HG03039 (cell line): ENCODE results near the gene HES5.
A peak's percentile ranks its signal among the peaks of the same experiment; 100 is the strongest.

Experiments used
- ATAC-seq: cut with Tn5 transposase; IDR thresholded peaks from one replicate; pipeline ENCODE4 v1.9.1; 2021; ENCODE audit warnings: mild to moderate bottlenecking, moderate library complexity; ENCODE audit not compliant: unreplicated experiment

Gene HES5

DNA sequence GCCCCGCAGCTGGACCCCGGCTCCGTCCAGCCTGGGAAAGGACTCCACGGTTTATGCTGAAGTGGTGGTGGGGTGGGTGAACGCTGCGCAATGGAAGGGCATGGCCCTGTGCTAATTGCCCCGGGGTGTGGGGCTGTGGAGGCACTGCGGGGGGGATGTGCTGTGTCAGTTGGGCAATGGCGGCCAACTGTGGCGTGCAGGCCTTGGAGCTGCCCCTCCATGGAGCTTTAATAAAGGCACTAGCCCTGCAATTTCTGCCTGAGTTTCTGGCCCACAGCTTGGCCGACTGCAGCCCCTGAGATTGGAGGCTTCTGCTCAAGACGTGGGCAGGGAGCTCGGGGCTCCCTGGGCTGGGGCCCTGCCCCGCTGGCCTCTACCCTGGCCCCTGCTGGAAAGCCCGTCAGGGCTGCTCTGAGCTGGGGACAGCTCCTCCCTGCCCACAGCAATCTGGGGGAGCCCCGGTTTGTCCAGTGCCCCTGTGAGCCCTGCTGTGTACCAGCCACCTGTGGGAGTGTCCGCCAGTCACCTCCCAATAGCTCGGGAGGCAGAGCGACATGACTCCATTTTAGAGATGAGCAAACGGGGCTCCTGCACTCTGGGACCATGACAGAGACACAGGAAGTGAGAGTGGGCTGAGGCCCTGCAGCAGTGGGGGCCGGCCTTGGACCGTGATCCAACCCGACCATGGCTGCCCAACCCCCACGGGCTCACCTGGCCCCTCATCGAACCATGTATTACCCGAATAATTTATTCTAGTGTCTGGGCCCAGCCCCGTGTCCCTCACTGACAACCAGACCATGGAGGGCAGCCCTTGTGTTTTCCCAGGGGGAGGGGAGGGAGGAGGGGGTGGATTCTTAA is 17.4 kb upstream of the HES5 start:
- no peak for ATAC-seq

DNA sequence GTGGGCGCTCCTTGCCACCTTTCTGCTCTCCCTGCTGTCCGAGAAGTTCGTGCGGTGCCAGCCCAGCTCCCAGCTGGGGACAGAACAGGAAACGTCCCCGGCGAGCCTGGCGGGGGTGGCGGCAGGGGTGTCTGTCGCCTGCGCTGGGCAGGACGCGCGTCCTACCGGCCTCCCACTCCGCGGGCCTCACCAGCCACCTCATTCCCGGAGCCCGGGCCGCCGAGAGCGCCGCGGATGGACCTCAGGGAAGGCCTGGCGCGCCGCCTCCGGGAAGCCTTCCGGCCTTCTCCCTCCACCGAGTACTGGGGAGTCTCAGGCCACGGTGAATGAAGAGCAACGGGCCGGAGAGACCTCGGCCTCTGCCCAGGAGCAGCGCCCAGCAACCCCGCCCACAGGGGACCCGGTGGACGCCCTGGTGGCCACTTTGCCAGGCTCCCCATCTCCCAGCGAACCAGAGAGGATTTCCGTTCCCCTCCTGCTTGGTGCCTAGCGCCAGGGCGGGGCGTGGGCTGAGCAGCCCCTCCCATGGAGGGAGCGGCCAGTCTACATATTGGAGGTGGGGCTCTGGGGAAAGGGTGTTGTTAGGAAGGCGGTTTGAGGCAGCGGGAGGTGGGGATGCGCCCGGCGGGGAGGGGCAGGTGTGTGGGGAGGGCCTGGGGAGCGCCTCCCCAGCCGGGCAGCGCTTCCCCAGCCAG is 16.6 kb upstream of the HES5 start:
- peak; percentile 20 for ATAC-seq

DNA sequence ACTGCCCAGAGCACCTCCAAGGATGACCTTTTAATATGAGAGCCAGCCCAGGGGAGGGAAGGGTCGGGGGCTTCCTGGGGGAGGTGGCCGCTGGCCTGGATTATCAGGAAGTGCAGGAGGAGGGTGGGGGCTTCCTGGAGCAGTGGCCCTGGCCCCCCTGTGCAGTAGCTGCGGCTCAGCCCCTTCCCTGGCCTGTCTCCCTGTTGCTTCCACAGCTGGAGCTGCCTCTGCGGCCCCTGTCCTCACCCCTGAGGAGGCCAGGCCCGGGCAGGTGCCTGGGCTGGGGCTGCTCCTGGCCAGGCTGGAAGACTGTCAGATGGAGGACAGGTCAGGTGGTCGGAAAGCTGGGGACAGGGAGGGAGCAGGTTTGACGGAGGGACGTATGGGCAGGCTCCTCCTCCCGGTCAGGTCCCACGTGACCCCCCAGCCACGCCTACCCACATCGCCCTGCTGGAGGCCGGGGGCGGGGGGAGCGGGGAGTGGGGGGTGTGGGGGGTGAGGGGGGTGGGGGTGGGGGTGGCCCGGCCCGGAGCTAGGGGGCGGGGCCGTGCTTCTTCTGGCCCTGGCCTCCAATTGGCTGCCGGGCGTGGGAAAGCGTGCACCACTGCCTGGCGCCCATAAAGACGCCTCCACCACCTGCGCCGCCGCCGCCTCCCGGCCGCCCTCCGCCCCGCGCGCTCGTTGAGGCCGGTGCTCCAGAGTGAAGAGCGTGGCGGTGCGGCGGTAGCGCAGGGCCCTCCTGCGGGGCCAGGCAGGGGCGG is 15.9 kb upstream of the HES5 start:
- ATAC-seq: peak; percentile 28

DNA sequence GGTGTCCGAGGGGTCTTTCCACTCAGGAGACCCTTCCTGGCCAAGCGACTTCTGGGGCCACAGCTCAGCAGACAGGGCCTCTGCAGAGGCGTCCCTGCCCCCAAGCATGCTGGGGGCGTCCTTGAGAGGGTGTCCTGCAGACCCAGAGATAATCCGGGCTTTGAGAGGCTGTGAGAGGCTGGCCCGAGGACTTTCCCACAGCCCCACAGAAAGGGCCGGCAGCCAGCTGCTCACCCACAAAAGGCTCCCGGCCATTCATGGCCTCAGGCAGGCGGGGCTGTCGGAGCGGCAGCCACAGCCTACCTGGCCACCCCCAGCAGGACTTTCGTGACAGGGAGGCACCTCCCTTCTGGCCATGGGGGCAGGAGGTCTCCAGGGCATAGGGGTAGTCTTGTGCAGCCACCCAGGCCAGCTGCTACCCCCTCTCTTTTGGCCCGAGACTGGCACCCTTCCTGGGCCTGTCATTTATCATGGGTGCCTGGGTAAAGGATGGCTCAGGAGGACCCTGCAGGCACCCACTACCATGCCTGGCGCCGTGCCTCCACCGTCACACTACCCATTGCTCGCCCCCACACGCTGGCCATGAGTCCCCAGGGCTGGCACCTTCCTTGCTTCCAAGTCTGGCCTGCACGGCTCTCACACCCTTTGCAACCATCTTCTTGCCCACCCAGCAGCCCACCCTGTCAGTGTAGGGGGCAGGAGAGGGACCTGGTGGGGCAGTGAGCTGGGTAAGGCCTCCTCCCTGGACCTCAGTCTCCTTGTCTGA is 15.0 kb upstream of the HES5 start:
- no peak for ATAC-seq

DNA sequence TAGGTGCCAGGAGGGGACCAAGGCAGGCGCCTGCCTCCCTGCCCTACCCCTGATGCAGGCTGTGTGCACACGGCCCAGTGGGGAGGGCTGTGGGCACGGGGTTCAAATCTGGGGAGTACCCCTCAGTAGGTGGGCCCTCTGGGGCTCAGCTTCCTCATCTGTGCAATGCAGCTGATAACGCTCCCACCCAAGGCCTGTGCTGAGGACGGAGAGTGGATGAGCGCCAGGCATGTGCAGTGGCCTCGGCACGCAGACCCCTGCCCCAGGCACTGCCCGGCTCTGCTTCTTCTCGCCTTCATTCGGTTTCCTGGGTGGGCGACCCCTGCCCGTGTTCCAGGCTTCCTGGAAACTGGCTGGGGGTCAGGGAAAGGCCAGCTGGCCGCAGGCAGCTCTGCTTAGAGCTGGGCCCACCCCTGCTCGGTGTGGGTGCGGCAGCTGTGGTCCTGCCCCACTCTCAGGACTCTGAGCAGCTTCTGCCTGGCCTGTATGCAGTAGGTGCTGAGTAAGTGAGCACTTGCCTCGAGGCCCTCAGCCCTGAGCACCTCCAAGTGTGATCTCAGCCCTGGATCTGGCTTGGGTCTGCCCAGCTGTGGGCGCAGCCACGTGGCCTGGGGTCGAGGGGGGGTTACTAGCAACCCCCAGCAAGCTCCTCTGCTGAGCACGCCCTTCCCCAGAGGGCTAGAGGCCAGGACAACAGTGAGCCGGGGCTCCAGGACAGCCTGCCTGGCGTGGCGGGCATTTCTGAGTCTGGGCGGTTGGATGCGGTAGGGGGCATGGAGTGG is 14.2 kb upstream of the HES5 start:
- ATAC-seq: no peak

DNA sequence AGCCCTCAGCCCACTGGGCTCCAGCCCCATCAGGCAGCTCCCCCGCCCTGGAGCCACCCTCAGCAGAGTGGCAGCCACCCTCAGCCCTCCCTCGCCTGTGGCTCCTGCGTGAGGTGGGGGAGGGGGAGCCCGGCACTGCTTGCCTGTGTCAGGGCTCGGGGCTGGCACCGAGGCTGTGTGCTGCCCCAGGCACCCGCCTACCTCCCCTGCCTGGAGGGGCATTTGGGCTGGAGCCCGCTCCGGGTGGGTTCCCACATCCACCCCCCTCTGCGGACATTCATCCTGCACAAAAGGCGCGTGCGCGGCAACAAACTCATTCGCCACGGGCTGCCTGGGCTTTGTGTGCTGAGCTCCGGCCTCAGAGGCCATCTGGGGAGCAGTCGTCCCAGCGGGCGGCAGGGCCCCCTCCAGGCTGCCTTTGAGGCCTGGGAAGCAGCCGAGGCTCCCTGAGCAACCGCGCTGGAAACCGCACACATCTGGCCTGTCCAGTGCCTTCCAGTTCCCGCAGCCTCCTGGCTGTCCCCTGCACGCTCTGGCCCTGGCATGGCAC is 13.6 kb upstream of the HES5 start:
- no peak for ATAC-seq

DNA sequence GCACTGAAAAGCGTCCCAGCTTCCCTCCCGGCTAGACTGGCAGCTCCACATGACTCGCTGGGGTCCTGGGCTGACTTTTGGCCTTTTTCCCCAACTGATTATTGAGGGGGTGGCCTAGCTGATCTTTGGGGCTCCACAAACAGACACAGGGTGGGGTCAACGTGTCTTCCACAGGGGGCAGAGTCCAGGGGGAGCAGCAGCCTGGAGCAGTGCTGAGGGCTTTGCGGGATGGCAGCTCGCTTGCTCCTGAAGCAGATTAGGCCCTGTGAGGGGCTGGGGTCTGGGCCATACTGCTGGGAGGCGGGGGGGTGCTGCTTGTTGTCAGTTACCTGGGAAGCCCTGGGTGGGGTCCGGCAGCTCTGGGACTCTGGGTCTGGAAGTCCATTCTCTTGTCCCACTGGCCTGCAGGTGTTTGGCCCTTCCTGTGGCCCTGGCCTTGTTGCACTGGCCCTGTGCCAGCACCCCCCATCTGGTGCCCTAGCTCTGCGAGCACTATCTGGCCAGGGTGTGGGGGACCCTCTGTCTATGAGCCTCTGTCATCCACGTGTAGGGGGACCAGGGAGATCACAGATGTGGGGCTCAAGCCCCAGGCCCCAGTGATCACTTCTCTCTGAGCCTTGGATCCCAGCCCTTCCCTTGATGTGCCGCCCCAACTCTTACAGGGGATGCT is 12.3 kb upstream of the HES5 start:
- no peak for ATAC-seq

DNA sequence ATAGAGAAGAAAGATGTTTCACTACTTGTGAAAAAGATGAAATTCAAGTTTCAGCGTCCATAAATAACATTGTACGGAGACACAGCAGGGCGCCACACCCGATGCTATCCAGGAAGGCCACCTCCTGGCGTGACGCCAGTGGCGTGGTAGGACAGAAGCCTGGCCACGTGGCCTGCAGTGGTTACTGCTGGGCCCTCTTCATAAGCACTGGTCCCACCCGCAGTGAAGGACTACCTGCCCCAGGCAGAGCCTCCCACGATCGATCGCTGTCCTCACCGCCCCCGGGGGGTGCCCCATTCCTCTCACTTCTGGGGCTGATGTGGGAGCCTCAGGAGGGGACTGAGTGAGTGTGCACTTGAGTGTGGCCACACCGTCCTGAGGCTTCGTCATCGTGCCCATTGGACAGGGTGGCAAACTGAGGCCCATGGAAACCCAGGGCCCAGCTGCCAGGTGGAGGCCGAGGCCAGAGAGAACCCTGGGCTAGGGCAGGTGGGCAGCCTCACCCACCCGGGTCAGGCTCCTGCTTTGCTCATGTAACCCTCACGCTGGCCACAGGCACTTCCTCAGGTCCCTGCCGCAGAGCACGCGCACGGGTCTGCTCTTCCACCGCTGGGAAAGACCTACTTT is 11.7 kb upstream of the HES5 start:
- no peak for ATAC-seq

DNA sequence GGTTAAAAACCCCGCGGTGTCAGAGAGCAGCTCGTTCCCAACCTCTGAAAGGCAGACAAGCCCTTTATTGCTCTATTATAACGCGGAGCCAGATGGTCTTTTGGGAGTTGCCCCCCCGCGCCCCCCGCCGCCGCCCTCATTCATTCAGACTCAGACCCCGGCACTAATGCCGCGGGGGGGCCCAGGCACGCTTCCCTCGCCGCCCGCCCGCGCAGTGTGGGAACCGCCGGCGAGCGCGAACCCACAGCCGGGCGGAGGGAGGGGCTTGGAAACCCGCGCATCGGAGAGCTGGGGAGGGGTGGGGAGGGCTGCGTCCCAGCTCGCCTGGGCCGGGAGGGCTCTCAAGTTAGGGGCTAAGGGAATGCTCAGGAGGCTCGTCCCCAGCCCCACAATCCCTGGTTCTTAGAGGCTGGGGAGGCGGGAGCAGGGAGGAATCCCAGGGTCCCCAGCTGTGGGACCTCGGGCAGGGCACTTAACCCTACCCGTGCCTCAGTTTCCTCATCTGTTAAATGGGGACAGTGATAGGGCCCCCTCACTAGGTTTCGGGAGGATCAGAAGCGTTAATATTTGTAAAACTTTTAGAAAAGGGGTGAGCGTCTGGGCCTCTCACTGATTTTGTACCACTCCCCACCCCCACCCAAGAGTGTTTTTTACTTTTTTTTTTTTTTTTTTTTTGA is 10.9 kb upstream of the HES5 start:
- no peak for ATAC-seq

DNA sequence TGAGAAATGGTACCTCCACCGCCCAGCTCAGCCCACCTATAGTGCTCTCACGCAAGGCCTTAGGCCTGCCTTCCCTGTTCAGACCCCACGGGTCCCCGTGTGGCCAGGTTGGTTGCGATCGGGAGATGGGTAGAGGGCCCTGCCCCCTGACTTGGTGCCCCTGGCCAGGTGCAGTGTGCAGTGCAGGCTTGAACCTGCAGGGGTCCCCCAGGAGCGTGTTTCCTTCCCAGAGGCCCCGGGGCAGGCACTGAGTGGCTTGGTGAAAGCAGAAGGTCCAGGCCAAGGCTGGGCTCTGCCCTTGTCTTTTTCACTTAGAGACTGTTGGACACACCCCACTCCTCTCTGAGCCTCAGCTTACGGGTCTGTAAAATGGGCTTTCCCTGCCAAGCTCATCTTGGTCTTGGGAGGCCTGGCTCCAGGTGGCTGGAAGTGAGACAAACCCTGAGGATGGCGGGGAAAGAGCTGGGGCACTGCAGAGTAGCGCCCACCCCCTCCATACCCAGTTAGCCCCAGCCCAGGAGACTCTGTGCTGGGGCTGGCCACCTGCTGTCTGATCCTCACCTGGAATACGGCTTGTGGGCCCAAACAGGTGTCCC is 9.3 kb upstream of the HES5 start:
- ATAC-seq: no peak

DNA sequence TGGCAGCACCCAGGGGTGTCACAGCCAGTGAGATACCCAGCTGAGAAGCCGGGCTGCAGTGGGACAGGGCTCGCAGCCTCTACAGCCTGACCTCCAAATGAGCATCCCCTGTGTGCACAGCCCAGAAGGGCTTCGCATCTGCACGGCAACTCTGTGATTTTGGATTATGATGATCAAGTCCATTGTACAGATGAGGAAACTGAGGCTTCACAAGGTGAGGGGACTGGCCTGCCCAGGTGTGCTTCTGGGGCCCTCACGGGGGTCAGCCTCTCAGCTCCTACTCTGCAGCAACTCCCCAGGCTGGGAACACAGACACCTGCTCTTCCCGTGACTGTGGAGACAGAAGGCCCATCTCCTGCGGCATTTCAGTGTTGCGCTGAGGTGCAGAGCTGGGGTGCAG is 8.8 kb upstream of the HES5 start:
- no peak for ATAC-seq

DNA sequence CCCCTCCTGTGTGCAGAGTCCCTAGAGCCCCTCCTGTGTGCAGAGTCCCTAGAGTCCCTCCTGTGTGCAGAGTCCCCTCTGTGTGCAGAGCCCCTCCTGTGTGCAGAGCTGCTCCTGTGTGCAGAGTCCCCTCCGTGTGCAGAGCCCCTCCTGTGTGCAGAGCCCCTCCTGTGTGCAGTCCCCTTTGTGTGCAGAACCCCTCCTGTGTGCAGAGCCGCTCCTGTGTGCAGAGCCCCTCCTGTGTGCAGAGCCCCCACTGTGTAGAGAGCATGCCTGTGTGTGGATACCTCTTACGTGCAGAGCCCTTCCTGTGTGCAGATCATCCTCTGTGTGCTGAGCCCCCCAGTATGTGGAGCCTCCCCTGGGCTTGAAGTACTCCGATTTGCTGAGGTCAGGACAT is 8.3 kb upstream of the HES5 start:
- no peak for ATAC-seq

DNA sequence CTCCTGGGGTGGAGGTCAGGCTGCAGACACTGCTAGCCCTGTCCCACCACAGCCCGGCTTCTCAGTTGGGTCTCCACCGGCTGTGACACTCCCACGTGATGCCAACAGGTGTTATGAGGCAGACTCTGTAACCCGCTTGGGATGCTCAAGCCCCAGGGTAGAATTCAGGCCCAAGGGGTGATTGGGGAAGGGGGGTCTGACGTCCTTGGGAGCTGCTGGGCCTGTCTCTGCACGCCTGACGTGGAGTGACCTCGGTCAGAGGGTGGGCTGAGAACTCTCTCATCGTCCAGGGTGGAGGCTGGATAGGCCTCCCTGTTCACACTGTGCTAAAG is 7.7 kb upstream of the HES5 start:
- ATAC-seq: no peak

DNA sequence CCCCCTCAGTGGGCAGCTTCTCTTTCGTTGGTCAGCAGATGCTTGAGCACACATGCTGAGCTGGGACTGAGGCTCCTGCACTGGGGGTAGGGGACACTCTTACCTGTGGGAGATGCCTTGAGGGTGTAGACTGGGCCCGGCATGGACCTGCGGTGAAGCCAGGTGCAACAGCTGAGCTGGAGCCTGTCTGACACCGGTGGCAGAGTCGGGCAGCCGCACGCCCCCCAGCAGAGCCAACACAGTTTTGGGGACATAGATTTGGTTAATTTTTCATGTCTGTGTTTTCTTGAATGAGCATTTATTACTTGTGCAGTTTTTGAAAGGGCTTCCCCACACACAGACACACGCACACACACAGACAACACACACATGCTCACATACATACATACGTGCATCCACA is 5.9 kb upstream of the HES5 start:
- ATAC-seq: no peak

DNA sequence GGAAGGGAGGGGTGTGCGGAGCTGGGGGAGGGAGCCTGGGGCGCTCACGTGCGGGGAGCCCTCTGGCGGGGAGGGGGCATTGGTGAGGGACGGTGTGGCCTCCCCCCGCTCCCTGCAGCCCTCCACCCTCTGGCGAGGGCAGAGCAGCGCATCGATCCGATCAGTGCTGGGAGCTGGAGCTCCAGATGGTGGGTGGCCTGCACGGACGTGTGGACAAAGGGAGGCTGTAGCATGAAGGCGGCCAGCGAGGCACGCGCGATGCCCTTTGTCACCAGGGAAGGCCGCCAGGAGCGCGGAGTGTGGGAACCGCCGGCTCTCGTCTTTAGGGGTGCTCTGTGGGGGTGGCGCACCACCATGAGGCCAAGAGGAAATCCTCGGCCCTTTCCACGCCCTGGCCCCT is 5.4 kb upstream of the HES5 start:
- ATAC-seq: no peak

DNA sequence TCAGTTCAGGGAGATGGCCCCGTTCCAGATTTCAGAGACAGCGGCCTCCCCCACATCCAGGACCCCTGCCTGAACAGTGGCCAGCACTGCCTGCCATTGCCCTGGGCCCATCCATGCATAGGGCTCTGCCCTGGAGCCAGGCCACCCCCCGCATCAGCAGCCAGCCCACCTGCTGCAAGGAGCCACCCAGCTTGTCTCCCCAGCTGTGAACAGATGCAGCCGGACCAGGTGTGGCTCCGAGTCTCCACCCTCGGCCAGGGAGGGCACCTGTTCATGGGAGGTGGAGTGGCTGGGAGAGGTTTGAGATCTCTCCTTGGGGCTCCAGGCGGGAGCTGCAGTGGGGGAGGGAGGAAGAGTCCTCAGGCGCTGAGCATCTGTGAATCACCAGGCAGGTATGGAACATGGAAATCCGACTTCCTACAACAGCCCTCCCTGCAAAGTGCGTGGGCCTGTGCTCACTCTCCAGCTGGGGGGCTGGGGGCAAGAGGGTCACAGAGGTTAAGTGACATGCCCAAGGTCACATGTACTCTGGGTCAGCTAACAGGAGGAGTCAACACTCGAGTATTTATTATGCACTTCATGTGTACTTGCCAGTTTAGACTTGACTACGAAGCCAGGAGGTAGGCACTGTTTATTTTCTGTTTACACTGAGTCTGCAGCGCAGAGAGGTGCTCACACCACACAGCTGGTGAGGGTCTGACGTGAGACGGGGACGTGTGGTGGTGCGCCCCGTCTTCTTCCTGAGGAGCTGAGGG is 4.8 kb upstream of the HES5 start:
- ATAC-seq: no peak

DNA sequence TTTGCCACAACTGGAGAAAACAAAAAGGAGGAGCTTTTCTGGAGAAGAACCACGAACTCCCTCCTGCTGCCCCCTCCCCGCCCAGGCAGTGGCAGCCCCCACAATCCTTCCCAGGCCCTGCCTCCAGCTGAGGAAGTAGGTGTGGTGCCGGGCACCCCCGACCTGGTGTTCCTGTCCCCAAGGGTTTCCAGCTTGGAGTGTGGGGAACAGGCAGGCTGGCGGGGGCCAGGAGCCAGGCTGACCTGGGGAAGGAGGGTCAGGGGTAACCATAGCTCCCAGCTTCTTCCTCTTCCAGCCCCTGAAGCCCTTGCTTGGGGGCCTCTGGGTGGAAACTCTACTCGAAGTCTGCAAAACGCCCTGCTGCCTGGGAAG is 4.2 kb upstream of the HES5 start:
- no peak for ATAC-seq

DNA sequence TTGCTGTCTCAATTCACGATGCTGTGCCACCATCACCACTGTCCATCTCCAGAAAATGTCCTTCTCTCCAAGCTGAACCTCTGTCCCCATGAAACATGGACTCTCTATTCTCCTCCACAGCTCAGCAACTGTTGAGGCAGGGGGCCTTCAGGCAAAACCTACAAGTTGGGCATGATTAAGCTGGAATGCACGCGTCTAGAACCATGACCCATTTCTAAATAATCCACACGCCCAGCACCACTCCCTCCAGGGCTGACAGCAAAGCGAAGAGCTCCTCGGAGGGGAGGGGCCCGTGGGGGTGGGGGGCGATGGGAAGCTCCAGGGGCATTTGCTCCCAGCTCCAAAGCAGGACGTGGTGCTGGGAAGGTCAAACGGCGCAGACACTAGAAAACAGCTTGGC is 3.3 kb upstream of the HES5 start:
- no peak for ATAC-seq
